RWPE2 (cell line): ENCODE measurements around the gene NAA60.
A peak's percentile ranks its signal among the peaks of the same experiment; 100 is the strongest.

Source experiments
- ATAC-seq: fragments of 200-7000 bp; cut with Tn5 transposase; 3 replicates; pipeline ENCODE4 v1.9.1; 2021; ENCODE audit warnings: low read depth
- DNase-seq: peaks from one replicate; pipeline ENCODE4 v3.0.0-alpha.2; 2020; ENCODE audit warnings: low spot score
- H3K27ac ChIP-seq: fragments of 450-650 bp; 2 replicates; pipeline ENCODE4 v1.5.1; 2017; ENCODE audit warnings: mild to moderate bottlenecking; ENCODE audit not compliant: poor library complexity, severe bottlenecking
- H3K27me3 ChIP-seq: fragments of 250-450 bp; sonication (Bioruptor Pico); 2 replicates; pipeline ENCODE4 v1.5.1; 2021; ENCODE audit warnings: mild to moderate bottlenecking, moderate library complexity; ENCODE audit not compliant: insufficient read depth, poor library complexity, severe bottlenecking
- H3K36me3 ChIP-seq: fragments of 250-450 bp; sonication (Bioruptor Pico); 2 replicates; pipeline ENCODE4 v1.5.1; 2020; ENCODE audit warnings: low read depth, mild to moderate bottlenecking, moderate library complexity
- H3K4me1 ChIP-seq: fragments of 250-450 bp; sonication (Bioruptor Pico); 2 replicates; pipeline ENCODE4 v1.5.1; 2021; ENCODE audit warnings: mild to moderate bottlenecking, moderate library complexity; ENCODE audit not compliant: insufficient read depth, poor library complexity, severe bottlenecking
- H3K4me3 ChIP-seq: fragments of 250-450 bp; sonication (Bioruptor Pico); 2 replicates; pipeline ENCODE4 v1.5.1; 2021; ENCODE audit warnings: mild to moderate bottlenecking, moderate library complexity; ENCODE audit not compliant: severe bottlenecking
- H3K9me3 ChIP-seq: fragments of 250-450 bp; sonication (Bioruptor Pico); 2 replicates; pipeline ENCODE4 v1.5.1; 2021; ENCODE audit warnings: mild to moderate bottlenecking, moderate library complexity; ENCODE audit not compliant: severe bottlenecking
- TF ChIP-seq, protein P1 (sequence below): fragments of 450-650 bp; IDR thresholded peaks from one replicate; pipeline ENCODE4 v1.5.1; 2017; ENCODE audit warnings: mild to moderate bottlenecking, moderate library complexity; ENCODE audit not compliant: poor library complexity, severe bottlenecking

NAA60 gene

DNA sequence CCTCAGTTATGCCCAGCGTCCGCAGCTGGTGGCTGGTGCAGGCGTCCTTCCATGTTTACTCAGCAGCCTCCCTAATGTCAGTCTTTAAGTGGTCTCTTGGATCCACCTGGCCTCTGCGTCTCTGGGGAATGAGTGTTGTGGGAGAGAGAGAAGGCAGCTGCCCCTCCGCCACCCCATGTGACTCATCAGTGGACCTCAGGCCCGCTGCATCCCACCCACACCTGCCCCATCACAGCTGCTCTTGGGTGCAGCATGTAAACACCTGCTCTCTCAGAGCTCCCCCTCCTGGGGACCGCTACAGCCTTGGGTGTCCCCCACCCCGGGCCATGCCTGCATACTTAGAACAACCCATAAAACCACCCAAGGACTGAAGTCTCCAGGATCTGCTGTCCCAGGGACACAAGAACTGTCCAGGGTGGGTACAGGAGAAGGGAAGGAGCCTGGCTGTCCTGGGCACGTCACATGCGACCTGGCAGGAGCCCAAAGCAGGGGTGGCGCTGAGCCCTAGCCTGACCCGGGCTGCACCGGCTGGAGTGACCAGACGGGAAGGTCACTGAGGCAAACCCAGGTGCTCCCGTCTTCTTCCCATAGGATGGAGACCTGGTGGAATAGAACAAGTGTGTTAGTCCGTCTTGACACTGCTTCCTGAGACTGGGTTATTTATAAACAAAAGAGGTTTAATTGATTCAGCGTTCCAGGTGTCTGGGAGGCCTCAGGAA lies 47.6 kb downstream of the NAA60 start:
- Histone ChIP-seq H3K36me3 (no peaks in the 10 kb centered on the region), H3K4me3 (no peak overlapping the region), H3K9me3 (no peaks in the 10 kb centered on the region), H3K27ac (no peak overlapping the region), H3K27me3 (no peaks in the 10 kb centered on the region), H3K4me1 (no peaks in the 10 kb centered on the region)
- TF ChIP-seq, protein P1, sequence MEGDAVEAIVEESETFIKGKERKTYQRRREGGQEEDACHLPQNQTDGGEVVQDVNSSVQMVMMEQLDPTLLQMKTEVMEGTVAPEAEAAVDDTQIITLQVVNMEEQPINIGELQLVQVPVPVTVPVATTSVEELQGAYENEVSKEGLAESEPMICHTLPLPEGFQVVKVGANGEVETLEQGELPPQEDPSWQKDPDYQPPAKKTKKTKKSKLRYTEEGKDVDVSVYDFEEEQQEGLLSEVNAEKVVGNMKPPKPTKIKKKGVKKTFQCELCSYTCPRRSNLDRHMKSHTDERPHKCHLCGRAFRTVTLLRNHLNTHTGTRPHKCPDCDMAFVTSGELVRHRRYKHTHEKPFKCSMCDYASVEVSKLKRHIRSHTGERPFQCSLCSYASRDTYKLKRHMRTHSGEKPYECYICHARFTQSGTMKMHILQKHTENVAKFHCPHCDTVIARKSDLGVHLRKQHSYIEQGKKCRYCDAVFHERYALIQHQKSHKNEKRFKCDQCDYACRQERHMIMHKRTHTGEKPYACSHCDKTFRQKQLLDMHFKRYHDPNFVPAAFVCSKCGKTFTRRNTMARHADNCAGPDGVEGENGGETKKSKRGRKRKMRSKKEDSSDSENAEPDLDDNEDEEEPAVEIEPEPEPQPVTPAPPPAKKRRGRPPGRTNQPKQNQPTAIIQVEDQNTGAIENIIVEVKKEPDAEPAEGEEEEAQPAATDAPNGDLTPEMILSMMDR: no peak
- DNase-seq: peak; percentile 52
- no peak for ATAC-seq

DNA sequence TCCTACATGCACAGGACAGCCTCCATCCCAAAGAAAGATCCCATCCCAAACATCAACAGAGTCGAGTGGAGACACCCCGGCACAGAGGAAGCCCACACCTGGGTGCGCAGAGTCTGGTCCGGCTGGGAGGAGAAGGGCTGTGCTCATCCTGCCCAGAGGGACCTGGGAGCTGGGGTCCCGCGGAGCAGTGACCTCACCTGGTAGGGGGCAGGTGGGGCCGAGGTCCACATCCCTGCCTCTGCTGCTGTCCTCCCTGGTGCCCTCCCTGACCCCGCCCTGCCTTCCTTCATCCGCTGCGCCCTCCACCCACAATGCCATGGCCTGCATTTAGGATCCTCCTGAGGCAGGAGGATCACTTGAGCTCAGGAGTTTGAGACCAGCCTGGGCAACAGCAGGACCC lies 48.9 kb downstream of the NAA60 start:
- Histone ChIP-seq H3K27ac (no peak overlapping the region), H3K4me1 (no peaks in the 10 kb centered on the region), H3K27me3 (no peaks in the 10 kb centered on the region), H3K9me3 (no peaks in the 10 kb centered on the region), H3K36me3 (no peaks in the 10 kb centered on the region), H3K4me3 (no peak overlapping the region)
- DNase-seq: peak; percentile 29
- ATAC-seq: no peak
- TF ChIP-seq, protein P1: no peak

DNA sequence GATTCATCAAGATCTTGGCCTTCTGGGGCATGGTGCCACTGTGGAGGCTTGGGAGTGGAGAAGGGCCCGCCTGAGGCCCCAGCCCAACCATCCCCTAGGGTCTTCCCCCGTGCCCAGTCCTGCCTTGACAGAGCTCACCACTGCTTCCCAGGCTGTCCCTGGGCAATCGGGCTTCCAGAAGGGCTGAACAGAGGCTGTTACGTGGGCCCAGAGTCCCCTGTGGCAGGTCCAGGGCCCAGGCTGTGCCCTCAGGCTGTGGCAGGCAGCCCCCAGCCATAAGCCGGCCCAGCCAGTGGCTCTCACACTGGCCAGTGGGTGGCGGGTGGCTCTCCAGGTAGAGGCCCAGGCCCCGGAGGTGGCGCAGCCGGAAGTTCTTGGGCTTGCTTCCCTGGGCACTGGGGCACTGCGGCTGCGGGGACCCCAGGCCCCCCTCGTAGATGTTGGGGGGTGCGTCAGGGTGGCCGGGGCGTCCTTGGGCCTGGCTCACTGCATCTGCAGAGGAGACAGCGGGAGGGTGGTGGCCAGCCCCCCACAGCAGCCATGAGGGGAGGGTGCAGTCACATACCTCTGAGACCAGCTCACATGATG lies 51.0 kb downstream of the NAA60 start:
- Histone ChIP-seq H3K4me1 (no peaks in the 10 kb centered on the region), H3K27ac (no peak overlapping the region), H3K9me3 (no peaks in the 10 kb centered on the region), H3K27me3 (no peaks in the 10 kb centered on the region), H3K36me3 (no peaks in the 10 kb centered on the region), H3K4me3 (no peak overlapping the region)
- TF ChIP-seq, protein P1: no peak
- ATAC-seq (no peak), DNase-seq (no peak)

DNA sequence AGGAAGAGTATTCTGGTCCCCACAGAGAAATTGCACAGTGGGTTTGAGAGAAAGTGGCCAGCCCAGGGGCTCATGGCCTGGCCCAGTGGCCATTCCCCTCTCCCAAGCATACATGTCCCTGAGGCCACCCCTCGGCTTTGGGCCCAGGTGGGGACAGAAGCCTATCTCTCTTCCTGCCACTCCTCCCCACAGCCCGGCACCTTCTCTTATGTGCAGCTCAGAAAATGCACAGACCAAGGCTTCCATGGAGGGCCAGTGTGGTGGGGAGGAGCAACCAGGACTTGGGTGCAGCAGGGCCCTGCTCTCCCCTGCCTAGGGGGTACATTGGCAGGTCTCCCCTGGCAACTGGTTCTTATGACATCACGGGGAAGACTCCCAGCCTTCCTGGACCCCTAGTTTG lies 51.7 kb downstream of the NAA60 start, which contains the start of gene C16orf90:
Gene C16orf90, minus strand, starts transcription at position 314 of the 400 bp plus-strand sequence. Its CDS starts 68 bp downstream, at position 246.
- no peak within 1 kb of the TSS for H3K27ac ChIP-seq
- no peaks in the 10 kb centered on the region for H3K9me3 ChIP-seq
- ATAC-seq (no peak), DNase-seq (no peak)
- H3K4me3 ChIP-seq: no peak within 1 kb of the TSS
- no peaks in the 10 kb centered on the region for H3K4me1 ChIP-seq
- TF ChIP-seq, protein P1: no peak
- no peaks in the 10 kb centered on the region for H3K27me3 ChIP-seq
- H3K36me3 ChIP-seq: no peaks in the 10 kb centered on the region

DNA sequence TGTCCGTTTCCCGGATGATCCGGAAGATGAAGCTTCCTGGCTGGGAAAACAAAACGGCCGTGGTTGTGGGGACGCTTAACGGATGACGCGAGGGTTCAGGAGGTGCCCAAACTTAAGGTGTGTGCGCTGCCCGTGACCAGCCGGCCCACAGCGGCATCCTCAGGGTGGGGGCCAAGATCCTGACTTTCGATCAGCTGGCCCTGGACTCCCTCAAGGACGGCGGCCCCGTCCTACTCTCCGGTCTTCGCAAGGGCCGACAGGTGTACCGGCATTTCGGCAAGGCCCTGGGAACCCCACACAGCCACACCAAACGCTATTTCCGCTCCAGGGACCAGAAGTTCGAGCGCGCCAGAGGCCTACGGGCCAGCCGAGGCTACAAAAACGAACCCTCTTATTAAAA lies 52.9 kb downstream of the NAA60 start:
- Histone ChIP-seq H3K4me3 (no peak overlapping the region), H3K4me1 (no peaks in the 10 kb centered on the region), H3K27ac (no peak overlapping the region), H3K9me3 (no peaks in the 10 kb centered on the region), H3K36me3 (no peaks in the 10 kb centered on the region), H3K27me3 (no peaks in the 10 kb centered on the region)
- DNase-seq: no peak
- TF ChIP-seq, protein P1: no peak
- no peak for ATAC-seq
